Parathyroid adenoma (tissue), 2 donors: ENCODE measurements around the gene SLC26A3.

Experiments
- H2AFZ ChIP-seq: fragments of 300-600 bp; sonication (generic); one replicate; pipeline ENCODE4 v1.7.0; 2017; ENCODE audit warnings: antibody characterized with exemption, mild to moderate bottlenecking
- H3K27ac ChIP-seq: fragments of 300-600 bp; sonication (generic); one replicate; pipeline ENCODE4 v1.7.0; 2017
- H3K27me3 ChIP-seq: fragments of 300-600 bp; sonication (generic); one replicate; pipeline ENCODE4 v1.7.0; 2017; ENCODE audit warnings: low read length; ENCODE audit not compliant: control insufficient read depth, insufficient read depth
- H3K36me3 ChIP-seq: fragments of 300-600 bp; sonication (generic); one replicate; pipeline ENCODE4 v1.7.0; 2017; ENCODE audit warnings: low read length; ENCODE audit not compliant: control insufficient read depth, insufficient read depth
- H3K4me1 ChIP-seq: fragments of 300-600 bp; sonication (generic); one replicate; pipeline ENCODE4 v1.7.0; 2017; ENCODE audit warnings: control low read depth
- H3K4me2 ChIP-seq: fragments of 300-600 bp; sonication (generic); one replicate; pipeline ENCODE4 v1.7.0; 2017; ENCODE audit warnings: low read length
- H3K4me3 ChIP-seq: fragments of 300-600 bp; sonication (generic); one replicate; pipeline ENCODE4 v1.7.0; 2017; ENCODE audit warnings: low read depth, low read length
- H3K79me2 ChIP-seq: fragments of 300-600 bp; sonication (generic); one replicate; pipeline ENCODE4 v1.7.0; 2017; ENCODE audit warnings: control low read depth
- H3K9ac ChIP-seq: fragments of 300-600 bp; sonication (generic); one replicate; pipeline ENCODE4 v1.7.0; 2017; ENCODE audit warnings: mild to moderate bottlenecking
- H3K9me3 ChIP-seq: fragments of 300-600 bp; sonication (generic); one replicate; pipeline ENCODE4 v1.7.0; 2017; ENCODE audit warnings: low read length; ENCODE audit not compliant: control insufficient read depth
- TF ChIP-seq, protein P1 (sequence below): fragments of 300-600 bp; sonication (generic); IDR thresholded peaks from one replicate; pipeline ENCODE4 v1.7.0; 2017; ENCODE audit warnings: antibody characterized with exemption, mild to moderate bottlenecking
- donor health status: primary hyperparathyroidism.

SLC26A3 gene

DNA sequence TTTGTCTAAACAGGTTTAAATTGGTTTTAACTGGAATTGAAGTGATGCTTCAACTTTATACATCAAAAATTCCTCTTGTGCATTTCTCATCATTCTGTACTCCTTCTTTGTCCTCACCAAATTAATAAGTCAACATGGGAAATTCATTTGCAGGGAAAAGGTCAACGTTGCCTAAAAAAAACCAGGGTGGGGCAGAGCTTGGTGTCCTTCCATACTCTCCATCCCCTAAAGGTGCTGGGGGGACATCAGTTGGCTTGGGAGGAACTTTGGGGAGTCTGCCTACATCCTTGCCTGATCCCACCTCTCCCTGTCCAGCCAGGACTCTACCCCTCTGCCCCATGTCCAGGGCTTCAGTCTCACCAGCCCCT, 34.1 kb upstream of the SLC26A3 start:
- H3K36me3 ChIP-seq, result no peaks in the 10 kb centered on the region
- no peak overlapping the region for H3K9ac ChIP-seq
- no peaks in the 10 kb centered on the region for H3K4me1 ChIP-seq
- H3K27me3 ChIP-seq, result no peaks in the 10 kb centered on the region
- TF ChIP-seq, protein P1, sequence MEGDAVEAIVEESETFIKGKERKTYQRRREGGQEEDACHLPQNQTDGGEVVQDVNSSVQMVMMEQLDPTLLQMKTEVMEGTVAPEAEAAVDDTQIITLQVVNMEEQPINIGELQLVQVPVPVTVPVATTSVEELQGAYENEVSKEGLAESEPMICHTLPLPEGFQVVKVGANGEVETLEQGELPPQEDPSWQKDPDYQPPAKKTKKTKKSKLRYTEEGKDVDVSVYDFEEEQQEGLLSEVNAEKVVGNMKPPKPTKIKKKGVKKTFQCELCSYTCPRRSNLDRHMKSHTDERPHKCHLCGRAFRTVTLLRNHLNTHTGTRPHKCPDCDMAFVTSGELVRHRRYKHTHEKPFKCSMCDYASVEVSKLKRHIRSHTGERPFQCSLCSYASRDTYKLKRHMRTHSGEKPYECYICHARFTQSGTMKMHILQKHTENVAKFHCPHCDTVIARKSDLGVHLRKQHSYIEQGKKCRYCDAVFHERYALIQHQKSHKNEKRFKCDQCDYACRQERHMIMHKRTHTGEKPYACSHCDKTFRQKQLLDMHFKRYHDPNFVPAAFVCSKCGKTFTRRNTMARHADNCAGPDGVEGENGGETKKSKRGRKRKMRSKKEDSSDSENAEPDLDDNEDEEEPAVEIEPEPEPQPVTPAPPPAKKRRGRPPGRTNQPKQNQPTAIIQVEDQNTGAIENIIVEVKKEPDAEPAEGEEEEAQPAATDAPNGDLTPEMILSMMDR, result no peak
- H3K27ac ChIP-seq, result no peak overlapping the region
- H3K4me3 ChIP-seq, result no peak overlapping the region
- no peaks in the 10 kb centered on the region for H3K9me3 ChIP-seq
- no peaks in the 10 kb centered on the region for H3K79me2 ChIP-seq
- H2AFZ ChIP-seq, result no peak overlapping the region
- H3K4me2 ChIP-seq, result no peak overlapping the region

GRCh38 chr7:107836237-107837144, 33.5 kb upstream of the SLC26A3 start:
- H3K4me2 ChIP-seq, result no peak overlapping the region
- no peak overlapping the region for H3K9ac ChIP-seq
- H3K4me1 ChIP-seq, result no peaks in the 10 kb centered on the region
- H3K27ac ChIP-seq, result no peak overlapping the region
- no peak overlapping the region for H2AFZ ChIP-seq
- no peaks in the 10 kb centered on the region for H3K79me2 ChIP-seq
- H3K27me3 ChIP-seq, result no peaks in the 10 kb centered on the region
- no peaks in the 10 kb centered on the region for H3K36me3 ChIP-seq
- no peaks in the 10 kb centered on the region for H3K9me3 ChIP-seq
- no peak overlapping the region for H3K4me3 ChIP-seq
- TF ChIP-seq, protein P1, result no peak

GRCh38 chr7:107834401-107834800, 31.4 kb upstream of the SLC26A3 start:
- no peaks in the 10 kb centered on the region for H3K36me3 ChIP-seq
- TF ChIP-seq, protein P1, result no peak

DNA sequence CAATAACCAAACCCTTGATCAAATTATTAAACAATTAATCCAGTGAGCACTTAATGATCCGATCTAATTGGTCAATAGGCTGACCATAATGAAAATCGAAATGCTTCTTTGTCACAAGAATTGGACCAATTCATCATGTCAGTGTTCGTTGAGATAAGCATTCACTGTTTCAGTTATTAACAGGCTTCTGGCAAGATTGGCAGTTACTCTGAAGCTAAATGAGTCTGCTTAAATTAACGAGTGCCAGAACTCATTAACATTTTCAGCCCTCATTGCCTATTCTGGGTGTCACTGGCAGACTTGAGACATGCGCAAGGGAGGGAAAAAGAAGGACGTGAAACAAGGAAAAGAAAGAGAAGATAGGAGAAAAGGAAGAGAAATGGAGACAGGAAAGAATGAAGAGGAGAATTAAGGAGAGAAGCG, 30.7 kb upstream of the SLC26A3 start:
- H3K36me3 ChIP-seq, result no peaks in the 10 kb centered on the region
- H3K9me3 ChIP-seq, result no peaks in the 10 kb centered on the region
- no peaks in the 10 kb centered on the region for H3K27me3 ChIP-seq
- no peak overlapping the region for H3K9ac ChIP-seq
- H3K4me2 ChIP-seq, result no peak overlapping the region
- H3K79me2 ChIP-seq, result no peaks in the 10 kb centered on the region
- TF ChIP-seq, protein P1, result no peak
- H3K4me3 ChIP-seq, result no peak overlapping the region
- no peak overlapping the region for H3K27ac ChIP-seq
- no peak overlapping the region for H2AFZ ChIP-seq
- no peaks in the 10 kb centered on the region for H3K4me1 ChIP-seq

More at GRCh38 chr7:107834401-107834800, 31.4 kb upstream of the SLC26A3 start:
- Histone ChIP-seq H3K4me2 (no peak overlapping the region), H3K4me1 (no peaks in the 10 kb centered on the region), H3K27ac (no peak overlapping the region), H3K9me3 (no peaks in the 10 kb centered on the region), H3K27me3 (no peaks in the 10 kb centered on the region), H3K4me3 (no peak overlapping the region), H3K79me2 (no peaks in the 10 kb centered on the region), H3K9ac (no peak overlapping the region), H2AFZ (no peak overlapping the region)

- TF ChIP-seq, protein P1, result no peak
- H3K79me2 ChIP-seq, result no peaks in the 10 kb centered on the region
- H3K9ac ChIP-seq, result no peak overlapping the region
- H3K27ac ChIP-seq, result no peak overlapping the region
- no peaks in the 10 kb centered on the region for H3K27me3 ChIP-seq
- H2AFZ ChIP-seq, result no peak overlapping the region
- no peaks in the 10 kb centered on the region for H3K9me3 ChIP-seq
- H3K4me1 ChIP-seq, result no peaks in the 10 kb centered on the region
- H3K36me3 ChIP-seq, result no peaks in the 10 kb centered on the region
- H3K4me2 ChIP-seq, result no peak overlapping the region
- no peak overlapping the region for H3K4me3 ChIP-seq
These were observed 27.4 kb upstream of the SLC26A3 start for GRCh38 chr7:107830420-107830819.
